Measurements from ENCODE around the gene HSFX3.

Gene HSFX3

GRCh38 chrX:149498767-149499166 is 51.0 kb downstream of the HSFX3 start:
- TF ChIP-seq EZH2phosphoT487 (IDR thresholded peaks at IDR 0.05; ENCODE audit: borderline replicate concordance) (no peak), CTCF (conservative IDR thresholded peaks at IDR 0.05; ENCODE audit: low read length) (no peak)
- Histone ChIP-seq H4K20me1 (ENCODE audit: insufficient read depth, low read length, poor library complexity, severe bottlenecking) (peaks cover 14% of the 10 kb centered on the region), H3K4me2 (ENCODE audit: low read depth, low read length, poor library complexity, severe bottlenecking) (no peak overlapping the region)

More at GRCh38 chrX:149498767-149499166, 51.0 kb downstream of the HSFX3 start:
- Histone ChIP-seq H3K9ac (ENCODE audit: low read depth, low read length, poor library complexity, severe bottlenecking) (no peak overlapping the region), H3K4me3 (ENCODE audit: low read length, poor library complexity, severe bottlenecking) (no peak overlapping the region), H3K4me1 (ENCODE audit: insufficient read depth, low read length, poor library complexity, severe bottlenecking) (peaks cover 12% of the 10 kb centered on the region), H3F3A (ENCODE audit: low read depth) (no peaks in the 10 kb centered on the region), H3K79me2 (ENCODE audit: insufficient read depth, low read length) (peaks cover 11% of the 10 kb centered on the region; the same call in 1 of the 2 replicates), H2AFZ (ENCODE audit: low read length) (no peak overlapping the region), H3K27me3 (ENCODE audit: insufficient read depth, low read length, poor library complexity, severe bottlenecking) (no peaks in the 10 kb centered on the region), H3K36me3 (ENCODE audit: insufficient read depth, low read length) (peaks cover 42% of the 10 kb centered on the region; the same call in 1 of the 2 replicates), H3K9me2 (replicated peaks; ENCODE audit: low read depth, low read length) (no peaks in the 10 kb centered on the region), H3K9me3 (ENCODE audit: insufficient read depth, low read depth, low read length) (no peaks in the 10 kb centered on the region)
